Sigmoid colon (tissue), 4 donors: ENCODE data around the gene TICAM2.

Experiments used
- EP300 ChIP-seq, 4 donors: sonication (generic); formaldehyde crosslinking; IDR thresholded peaks; one replicate each; pipeline ENCODE4 v1.6.1; 2017; ENCODE audit warnings: antibody characterized with exemption in 4 of 4
- POLR2A ChIP-seq, 2 donors: fragments of 450-650 bp; IDR thresholded peaks; one replicate each; pipeline ENCODE4 v1.6.1; 2016; ENCODE audit warnings: antibody characterized with exemption in 2 of 2, mild to moderate bottlenecking in 2 of 2, moderate library complexity in 2 of 2
- POLR2AphosphoS5 ChIP-seq, 4 donors: sonication (generic); formaldehyde crosslinking; IDR thresholded peaks; one replicate each; pipeline ENCODE4 v1.6.1; 2017; ENCODE audit warnings: antibody characterized with exemption in 4 of 4
- TF ChIP-seq, protein P1 (sequence below), 4 experiments: fragments of 450-650 bp in 3 of 4; fragments of 200-600 bp in 1 of 4; IDR thresholded peaks; one replicate each; pipeline ENCODE4 v1.5.1; 2016 to 2019; ENCODE audit warnings: antibody characterized with exemption in 4 of 4, mild to moderate bottlenecking in 3 of 4, moderate library complexity in 2 of 4

DNA sequence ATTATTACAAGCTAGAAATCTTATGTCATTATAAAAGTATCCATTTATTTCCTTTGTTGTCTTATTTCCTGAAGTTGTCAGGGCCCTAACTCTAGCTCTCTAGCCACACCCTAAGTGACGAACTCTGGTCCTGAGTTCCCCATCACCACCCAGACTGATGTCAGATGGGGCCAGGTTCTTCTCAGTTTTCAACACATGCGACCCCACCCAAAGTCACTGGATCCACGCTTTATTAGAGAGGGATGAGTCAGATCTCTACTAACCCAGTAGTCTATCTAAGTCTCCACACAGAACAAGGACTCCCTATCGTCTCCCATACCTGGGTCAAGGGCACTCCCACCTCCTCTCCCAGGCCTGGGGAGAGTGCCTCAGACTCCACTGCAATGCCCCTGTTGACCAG, 50.9 kb downstream of the TICAM2 start:
- TF ChIP-seq, protein P1, sequence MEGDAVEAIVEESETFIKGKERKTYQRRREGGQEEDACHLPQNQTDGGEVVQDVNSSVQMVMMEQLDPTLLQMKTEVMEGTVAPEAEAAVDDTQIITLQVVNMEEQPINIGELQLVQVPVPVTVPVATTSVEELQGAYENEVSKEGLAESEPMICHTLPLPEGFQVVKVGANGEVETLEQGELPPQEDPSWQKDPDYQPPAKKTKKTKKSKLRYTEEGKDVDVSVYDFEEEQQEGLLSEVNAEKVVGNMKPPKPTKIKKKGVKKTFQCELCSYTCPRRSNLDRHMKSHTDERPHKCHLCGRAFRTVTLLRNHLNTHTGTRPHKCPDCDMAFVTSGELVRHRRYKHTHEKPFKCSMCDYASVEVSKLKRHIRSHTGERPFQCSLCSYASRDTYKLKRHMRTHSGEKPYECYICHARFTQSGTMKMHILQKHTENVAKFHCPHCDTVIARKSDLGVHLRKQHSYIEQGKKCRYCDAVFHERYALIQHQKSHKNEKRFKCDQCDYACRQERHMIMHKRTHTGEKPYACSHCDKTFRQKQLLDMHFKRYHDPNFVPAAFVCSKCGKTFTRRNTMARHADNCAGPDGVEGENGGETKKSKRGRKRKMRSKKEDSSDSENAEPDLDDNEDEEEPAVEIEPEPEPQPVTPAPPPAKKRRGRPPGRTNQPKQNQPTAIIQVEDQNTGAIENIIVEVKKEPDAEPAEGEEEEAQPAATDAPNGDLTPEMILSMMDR (IDR thresholded peaks at IDR 0.05): no peak
- no peak for TF ChIP-seq POLR2A (IDR thresholded peaks at IDR 0.05)
- TF ChIP-seq EP300 (IDR thresholded peaks at IDR 0.05): no peak
- TF ChIP-seq POLR2AphosphoS5 (IDR thresholded peaks at IDR 0.05): no peak
